Fibroblast of gingiva (primary cell): Measurements from ENCODE around the gene ELFN1.

Experiments
- DNase-seq: peaks from one replicate; pipeline ENCODE4 v3.0.0-alpha.2; 2011; ENCODE audit warnings: low read depth

ELFN1 gene

GRCh38 chr7:1742555-1743303, 72.7 kb downstream of the ELFN1 start:
- DNase-seq: no peak

GRCh38 chr7:1743481-1744230, 73.6 kb downstream of the ELFN1 start:
- DNase-seq: no peak

GRCh38 chr7:1744296-1745017, 74.4 kb downstream of the ELFN1 start:
- DNase-seq: no peak

GRCh38 chr7:1745018-1745532, 75.0 kb downstream of the ELFN1 start:
- DNase-seq: no peak

DNA sequence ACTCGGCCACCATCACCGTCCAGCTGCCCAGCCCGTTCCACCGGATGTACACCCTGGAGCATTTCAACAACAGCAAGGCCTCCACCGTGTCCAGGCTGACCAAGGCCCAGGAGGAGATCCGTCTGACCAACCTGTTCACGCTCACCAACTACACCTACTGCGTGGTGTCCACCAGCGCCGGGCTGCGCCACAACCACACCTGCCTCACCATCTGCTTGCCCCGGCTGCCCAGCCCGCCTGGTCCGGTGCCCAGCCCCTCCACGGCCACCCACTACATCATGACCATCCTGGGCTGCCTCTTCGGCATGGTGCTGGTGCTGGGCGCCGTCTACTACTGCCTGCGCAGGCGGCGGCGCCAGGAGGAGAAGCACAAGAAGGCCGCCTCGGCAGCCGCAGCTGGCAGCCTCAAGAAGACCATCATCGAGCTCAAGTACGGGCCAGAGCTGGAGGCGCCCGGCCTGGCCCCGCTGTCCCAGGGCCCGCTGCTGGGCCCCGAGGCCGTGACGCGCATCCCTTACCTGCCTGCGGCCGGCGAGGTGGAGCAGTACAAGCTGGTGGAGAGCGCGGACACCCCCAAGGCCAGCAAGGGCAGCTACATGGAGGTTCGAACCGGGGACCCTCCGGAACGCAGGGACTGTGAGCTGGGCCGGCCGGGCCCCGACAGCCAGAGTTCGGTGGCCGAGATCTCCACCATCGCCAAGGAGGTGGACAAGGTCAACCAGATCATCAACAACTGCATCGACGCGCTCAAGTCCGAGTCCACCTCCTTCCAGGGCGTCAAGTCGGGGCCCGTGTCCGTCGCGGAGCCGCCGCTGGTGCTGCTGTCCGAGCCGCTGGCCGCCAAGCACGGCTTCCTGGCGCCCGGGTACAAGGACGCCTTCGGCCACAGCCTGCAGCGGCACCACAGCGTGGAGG, 75.8 kb downstream of the ELFN1 start:
- DNase-seq: no peak

DNA sequence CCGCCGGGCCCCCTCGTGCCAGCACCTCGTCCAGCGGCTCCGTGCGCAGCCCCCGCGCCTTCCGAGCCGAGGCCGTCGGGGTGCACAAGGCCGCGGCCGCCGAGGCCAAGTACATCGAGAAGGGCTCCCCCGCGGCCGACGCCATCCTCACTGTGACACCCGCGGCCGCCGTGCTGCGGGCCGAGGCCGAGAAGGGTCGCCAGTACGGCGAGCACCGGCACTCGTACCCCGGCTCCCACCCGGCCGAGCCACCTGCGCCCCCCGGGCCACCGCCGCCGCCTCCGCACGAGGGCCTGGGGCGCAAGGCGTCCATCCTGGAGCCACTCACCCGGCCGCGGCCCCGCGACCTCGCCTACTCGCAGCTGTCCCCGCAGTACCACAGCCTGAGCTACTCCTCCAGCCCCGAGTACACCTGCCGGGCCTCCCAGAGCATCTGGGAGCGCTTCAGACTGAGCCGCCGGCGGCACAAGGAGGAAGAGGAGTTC, 76.5 kb downstream of the ELFN1 start:
- DNase-seq: no peak

GRCh38 chr7:1747004-1747801, 77.1 kb downstream of the ELFN1 start:
- no peak for DNase-seq

DNA sequence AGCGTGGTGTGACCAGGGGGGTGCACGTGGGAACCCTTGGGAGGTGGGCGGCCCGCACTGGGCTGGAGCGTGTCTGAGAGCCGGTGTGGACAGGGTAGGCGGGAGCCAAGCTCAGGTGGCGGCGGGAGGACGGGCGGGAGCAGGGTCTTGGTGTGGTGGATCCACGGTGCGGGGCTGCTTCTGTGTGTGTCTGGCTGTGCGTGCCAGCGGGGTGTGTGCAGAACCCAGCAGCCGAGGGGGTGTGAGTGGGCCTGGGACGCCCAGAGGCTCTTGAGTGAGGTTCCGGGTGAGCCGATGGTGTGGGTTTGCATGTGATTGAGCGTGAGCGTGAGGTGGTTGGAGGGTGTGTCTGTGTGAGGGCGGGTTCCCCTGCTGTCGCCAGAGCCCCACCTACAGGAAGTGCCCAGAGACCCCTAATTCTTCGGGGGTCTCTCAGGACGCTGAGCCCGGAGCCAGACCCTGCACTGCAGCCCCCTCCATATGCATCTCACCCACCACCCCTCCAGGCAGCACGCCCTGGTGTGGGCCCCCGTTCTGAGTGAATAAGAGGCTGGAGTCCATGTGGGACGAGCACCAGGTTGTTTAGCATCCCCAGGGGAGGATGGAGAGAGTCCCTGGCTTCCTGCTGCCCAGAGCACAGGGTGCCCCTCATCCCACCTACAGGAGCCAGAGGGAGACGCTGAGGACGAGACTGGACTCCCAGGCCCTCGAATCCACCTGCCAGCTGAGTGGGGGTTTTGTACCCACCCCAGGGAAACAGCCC, 78.2 kb downstream of the ELFN1 start:
- no peak for DNase-seq

DNA sequence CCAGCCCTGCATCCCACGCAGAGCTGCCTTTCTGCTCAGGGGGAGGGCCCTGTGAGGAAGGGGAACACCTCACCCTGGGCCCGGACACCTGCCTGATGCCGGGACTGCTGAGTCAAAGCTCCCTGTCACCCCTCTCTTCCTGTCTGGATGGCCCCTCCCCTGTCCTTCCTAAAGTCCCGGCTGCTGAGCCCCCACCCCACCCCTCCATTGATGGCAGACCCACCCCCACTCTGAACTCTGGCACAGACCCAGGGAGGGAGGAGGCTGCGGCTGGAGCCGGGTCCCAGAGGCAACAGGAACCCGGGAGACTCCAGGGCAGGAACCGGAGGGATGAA, 78.7 kb downstream of the ELFN1 start:
- no peak for DNase-seq

DNA sequence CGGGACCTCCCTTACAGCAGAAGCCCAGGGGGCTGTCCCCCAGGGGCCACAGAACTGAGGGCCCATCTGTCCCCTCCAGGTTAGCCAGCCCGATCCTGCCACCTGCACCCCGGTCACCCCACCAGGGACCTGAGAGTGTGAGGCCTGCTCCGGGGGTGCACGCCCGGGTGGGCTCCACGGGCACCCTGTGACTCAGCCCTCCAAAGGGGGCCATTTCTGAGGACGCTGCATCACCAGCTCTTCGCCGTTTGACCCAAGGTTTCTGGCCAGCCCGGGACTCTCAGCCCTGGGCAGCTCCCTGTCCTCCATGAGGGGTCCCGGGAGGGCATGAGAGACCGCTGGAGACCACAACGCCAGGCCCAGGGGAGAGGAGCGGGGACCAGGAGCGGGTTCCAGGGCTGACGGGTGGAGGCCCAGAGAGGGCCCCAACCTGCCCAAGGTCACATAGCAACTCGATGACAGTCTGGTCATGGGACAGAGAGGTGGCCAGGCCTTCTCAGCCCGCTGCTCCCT, 79.3 kb downstream of the ELFN1 start:
- DNase-seq: no peak

- no peak for DNase-seq
Measured at GRCh38 chr7:1749864-1750466, 79.9 kb downstream of the ELFN1 start.

GRCh38 chr7:1750541-1751021, 80.5 kb downstream of the ELFN1 start:
- no peak for DNase-seq

DNA sequence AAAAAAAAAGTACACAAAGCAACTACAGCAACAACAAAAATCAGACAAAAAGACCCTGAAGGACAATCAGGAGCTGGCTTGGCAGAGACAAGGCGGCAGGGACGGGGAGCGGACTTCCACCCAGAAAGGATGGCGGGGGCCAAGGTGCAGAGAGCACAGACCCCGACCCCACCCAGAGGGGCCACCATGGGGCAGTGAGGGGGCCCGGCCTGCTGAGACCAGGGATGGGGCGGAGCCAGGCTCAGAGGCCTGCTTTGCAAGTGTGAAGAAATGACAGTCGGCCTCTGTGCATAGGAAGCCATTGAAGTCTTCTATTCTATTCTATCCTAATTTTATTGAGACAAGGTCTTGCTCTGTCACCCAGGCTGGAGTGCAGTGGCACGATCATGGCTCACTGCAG, 82.0 kb downstream of the ELFN1 start:
- no peak for DNase-seq

- DNase-seq: no peak
Measured at GRCh38 chr7:1752771-1753563, 82.9 kb downstream of the ELFN1 start.

DNA sequence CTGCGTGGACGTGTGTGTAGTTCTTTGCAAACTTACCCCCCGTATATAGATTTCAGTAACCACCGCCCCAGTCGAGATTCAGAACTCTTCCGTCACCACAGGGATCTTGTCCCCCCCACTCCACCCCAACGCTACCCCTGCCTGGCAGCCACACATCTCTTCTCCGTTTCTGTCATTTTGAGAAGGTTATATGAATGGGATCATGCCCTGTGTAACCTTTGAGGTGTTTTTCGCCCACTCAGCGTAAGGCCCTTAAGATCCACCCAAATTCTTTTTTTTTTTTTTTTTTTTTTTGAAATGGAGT, 83.4 kb downstream of the ELFN1 start:
- no peak for DNase-seq

DNA sequence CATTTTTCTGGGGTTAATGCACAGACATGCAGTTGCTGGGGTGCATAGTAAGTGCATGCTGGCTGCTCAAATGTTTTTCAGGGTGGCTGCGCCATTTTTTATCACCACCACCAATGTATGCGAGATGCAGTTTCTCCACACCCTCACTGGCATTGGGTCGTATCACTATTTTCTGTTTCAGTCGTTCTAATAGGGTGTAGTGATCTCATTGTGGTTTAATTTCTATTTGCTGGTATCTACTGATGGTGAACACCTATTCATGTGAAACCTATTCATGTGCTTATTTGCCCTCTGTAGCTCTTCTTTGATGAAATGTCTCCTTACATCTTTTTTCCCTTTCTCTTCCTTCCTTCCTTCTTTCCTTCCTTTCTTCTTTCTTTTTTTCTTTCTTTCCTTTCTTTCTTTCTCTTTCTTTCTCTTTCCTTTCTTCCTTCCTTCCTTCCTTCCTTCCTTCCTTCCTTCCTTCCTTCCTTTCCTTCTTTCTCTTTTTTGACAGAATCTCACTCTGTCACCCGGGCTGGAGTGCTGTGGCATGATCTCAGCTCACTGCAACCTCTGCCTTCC, 84.3 kb downstream of the ELFN1 start:
- DNase-seq: no peak

GRCh38 chr7:1755783-1756625, 85.9 kb downstream of the ELFN1 start:
- DNase-seq: no peak
